Hepatocyte (in vitro differentiated cells): ENCODE results near the gene TMEM143. TPM values are rescaled to one million over a fixed set of nuclear protein-coding genes. Genes with fewer than 3 reads are reported as not detected.
"Not testable (repeated sequence)": the region's sequence is repeated elsewhere in the genome, so short reads cannot be mapped to it uniquely, and the experiment has no call there.

Experiments
- DNase-seq: peaks from one replicate; pipeline ENCODE4 v3.0.0-alpha.2; 2016; ENCODE audit warnings: low spot score
- H2AFZ ChIP-seq: fragments of 200-600 bp; sonication (generic); 2 replicates; pipeline ENCODE4 v1.6.0; 2016; ENCODE audit warnings: antibody characterized with exemption, mild to moderate bottlenecking
- H3K27ac ChIP-seq: fragments of 200-600 bp; sonication (generic); 2 replicates; pipeline ENCODE4 v1.5.1; 2016; ENCODE audit warnings: mild to moderate bottlenecking
- H3K27me3 ChIP-seq: fragments of 200-600 bp; sonication (generic); 2 replicates; pipeline ENCODE4 v1.6.1; 2016
- H3K36me3 ChIP-seq: fragments of 200-600 bp; sonication (generic); replicated peaks from 2 replicates; pipeline ENCODE4 v1.5.1; 2016; ENCODE audit warnings: low read depth; ENCODE audit not compliant: insufficient read depth
- H3K4me1 ChIP-seq: fragments of 200-600 bp; sonication (generic); 2 replicates; pipeline ENCODE4 v1.5.1; 2016; ENCODE audit warnings: mild to moderate bottlenecking, moderate library complexity; ENCODE audit not compliant: insufficient read depth
- H3K4me2 ChIP-seq: fragments of 200-600 bp; sonication (generic); 2 replicates; pipeline ENCODE4 v1.6.0; 2016
- H3K4me3 ChIP-seq: fragments of 200-600 bp; sonication (generic); 2 replicates; pipeline ENCODE4 v1.5.1; 2016; ENCODE audit warnings: mild to moderate bottlenecking
- H3K79me2 ChIP-seq: fragments of 200-600 bp; sonication (generic); 2 replicates; pipeline ENCODE4 v1.6.0; 2017; ENCODE audit warnings: mild to moderate bottlenecking
- H3K9me2 ChIP-seq: fragments of 200-600 bp; sonication (generic); replicated peaks from 2 replicates; pipeline ENCODE4 v1.6.0; 2017; ENCODE audit warnings: mild to moderate bottlenecking; ENCODE audit not compliant: insufficient read depth
- H3K9me3 ChIP-seq: fragments of 200-600 bp; sonication (generic); 2 replicates; pipeline ENCODE4 v1.5.1; 2016; ENCODE audit warnings: low read depth, mild to moderate bottlenecking
- H4K20me1 ChIP-seq: fragments of 200-600 bp; sonication (generic); 2 replicates; pipeline ENCODE4 v1.6.0; 2016; ENCODE audit warnings: mild to moderate bottlenecking; ENCODE audit not compliant: insufficient read depth, poor library complexity, severe bottlenecking
- CTCF ChIP-seq: fragments of 200-600 bp; sonication (generic); IDR thresholded peaks from 2 replicates; pipeline ENCODE4 v1.5.1; 2016; ENCODE audit warnings: antibody characterized with exemption, mild to moderate bottlenecking; ENCODE audit not compliant: poor library complexity
- EZH2 ChIP-seq: fragments of 200-600 bp; sonication (generic); IDR thresholded peaks from 2 replicates; pipeline ENCODE4 v1.6.1; 2016; ENCODE audit warnings: antibody characterized with exemption, mild to moderate bottlenecking, borderline replicate concordance
- EZH2phosphoT487 ChIP-seq: fragments of 200-600 bp; sonication (generic); IDR thresholded peaks from one replicate; pipeline ENCODE4 v1.6.1; 2018; ENCODE audit warnings: antibody characterized with exemption, mild to moderate bottlenecking, low read depth, moderate library complexity; ENCODE audit not compliant: unreplicated experiment, severe bottlenecking
- WGBS: methylation state at CpG from one replicate; pipeline ENCODE4 v1.1.6; 2016; ENCODE audit warnings: low lambda C conversion rate; ENCODE audit errors: missing lambda C conversion rate; 5-methylcytosine and 5-hydroxymethylcytosine counted together
- polyA plus RNA-seq: library from polyadenylated mRNA; unstranded; fragments of >200 nt; fragmentation: Nextera tagmentation; extraction: Ambion mirVana; gene quantifications from 2 replicates; pipeline ENCODE4 v1.2.1, GENCODE V29; 2016
- total RNA-seq: library from RNA; depleted of rRNA; stranded (reverse); fragments of >200 nt; gene quantifications from 2 replicates; pipeline ENCODE4 v1.2.3, GENCODE V29; 2014

TMEM143 gene
- total and polyA plus RNA-seq, 2 experiments from 2014 or later, result 5.9 to 11.2 TPM

DNA sequence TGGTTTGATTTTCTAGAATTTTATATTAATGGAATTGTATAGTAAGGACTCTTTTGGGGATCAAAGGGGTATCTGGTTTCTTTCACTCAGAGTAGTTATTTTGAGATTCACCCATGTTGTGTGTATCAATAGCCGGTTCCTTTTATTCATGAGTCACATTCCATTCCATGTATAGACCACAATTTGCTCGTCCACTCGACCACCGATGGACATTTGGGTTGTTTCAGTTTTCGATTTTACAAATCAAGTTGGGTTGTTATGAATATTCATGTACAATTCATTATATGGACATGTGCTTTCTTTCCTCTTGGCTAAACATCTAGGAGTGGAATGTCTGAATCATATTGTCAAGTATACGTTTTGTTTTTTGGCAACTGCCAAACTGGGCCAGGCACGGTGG, 48.0 kb downstream of the TMEM143 start:
- Histone ChIP-seq H3K36me3 (no peaks in the 10 kb centered on the region), H2AFZ (no peak overlapping the region), H3K4me1 (peaks cover 13% of the 10 kb centered on the region), H4K20me1 (no peaks in the 10 kb centered on the region), H3K9me2 (no peaks in the 10 kb centered on the region), H3K4me3 (no peak overlapping the region), H3K27me3 (no peaks in the 10 kb centered on the region), H3K79me2 (no peaks in the 10 kb centered on the region), H3K4me2 (no peak overlapping the region), H3K9me3 (no peaks in the 10 kb centered on the region), H3K27ac (no peak overlapping the region)
- WGBS, result 90% methylated on average over 7 of the region's 7 CpGs
- TF ChIP-seq EZH2phosphoT487 (no peak), EZH2 (no peak), CTCF (no peak)
- DNase-seq, result no peak

DNA sequence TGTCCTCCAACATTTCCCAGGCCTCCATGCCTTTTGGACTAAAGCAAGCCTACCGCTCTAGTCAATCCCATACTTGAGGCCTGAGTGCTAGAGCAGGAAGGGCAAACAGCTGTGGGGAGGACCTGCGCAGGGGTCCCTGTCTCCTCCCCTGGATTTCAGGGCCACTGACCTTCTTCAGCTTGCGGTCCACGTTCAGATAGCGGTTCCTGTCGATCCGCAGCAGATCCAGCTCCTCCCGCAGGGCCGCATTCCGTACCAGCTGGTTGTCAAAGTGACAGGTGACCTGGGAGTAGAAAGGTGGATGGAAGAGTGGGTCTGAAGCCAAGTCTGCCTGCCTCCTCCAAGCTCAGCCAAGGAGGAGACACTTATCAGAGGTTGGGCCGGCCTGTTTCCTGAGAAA, 52.4 kb downstream of the TMEM143 start:
- DNase-seq, result no peak
- no peaks in the 10 kb centered on the region for H3K27me3 ChIP-seq
- no peaks in the 10 kb centered on the region for H3K9me2 ChIP-seq
- no peaks in the 10 kb centered on the region for H3K79me2 ChIP-seq
- H3K36me3 ChIP-seq, result no peaks in the 10 kb centered on the region
- H3K27ac ChIP-seq, result no peak overlapping the region
- 95% methylated on average over 11 of the region's 11 CpGs for WGBS
- H3K4me1 ChIP-seq, result peaks cover 9% of the 10 kb centered on the region
- H3K9me3 ChIP-seq, result no peaks in the 10 kb centered on the region
- no peak overlapping the region for H3K4me3 ChIP-seq
- H2AFZ ChIP-seq, result no peak overlapping the region
- no peak overlapping the region for H3K4me2 ChIP-seq
- no peaks in the 10 kb centered on the region for H4K20me1 ChIP-seq
- no peak for TF ChIP-seq CTCF
- TF ChIP-seq EZH2, result no peak
- no peak for TF ChIP-seq EZH2phosphoT487

DNA sequence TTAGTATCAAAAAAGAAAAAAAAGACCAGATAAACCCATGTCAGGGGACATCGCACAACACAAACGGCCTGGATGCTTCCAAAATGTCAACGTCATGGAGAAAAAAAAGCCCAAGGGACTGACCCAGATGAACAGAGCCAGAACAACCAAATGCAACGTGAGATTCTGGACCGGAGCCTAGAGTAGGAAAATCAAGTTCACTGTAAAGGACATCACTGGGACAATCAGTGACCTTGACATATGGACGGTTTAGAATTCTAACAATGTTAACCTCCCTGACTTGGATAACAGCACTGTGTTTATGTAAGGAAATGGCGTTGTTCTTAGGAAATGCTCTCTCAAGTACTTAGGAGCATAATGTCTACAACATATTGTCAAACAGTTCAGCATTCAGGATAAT, 53.5 kb downstream of the TMEM143 start:
- no peak overlapping the region for H2AFZ ChIP-seq
- H3K4me1 ChIP-seq, result peaks cover 9% of the 10 kb centered on the region
- no peaks in the 10 kb centered on the region for H3K36me3 ChIP-seq
- no peaks in the 10 kb centered on the region for H3K27me3 ChIP-seq
- TF ChIP-seq EZH2, result no peak
- no peak for TF ChIP-seq EZH2phosphoT487
- TF ChIP-seq CTCF, result no peak
- DNase-seq, result no peak
- no peak overlapping the region for H3K4me3 ChIP-seq
- H3K4me2 ChIP-seq, result no peak overlapping the region
- no peaks in the 10 kb centered on the region for H3K9me2 ChIP-seq
- no peak overlapping the region for H3K27ac ChIP-seq
- H3K79me2 ChIP-seq, result no peaks in the 10 kb centered on the region
- 82% methylated on average over 7 of the region's 7 CpGs for WGBS
- H4K20me1 ChIP-seq, result no peaks in the 10 kb centered on the region
- no peaks in the 10 kb centered on the region for H3K9me3 ChIP-seq

DNA sequence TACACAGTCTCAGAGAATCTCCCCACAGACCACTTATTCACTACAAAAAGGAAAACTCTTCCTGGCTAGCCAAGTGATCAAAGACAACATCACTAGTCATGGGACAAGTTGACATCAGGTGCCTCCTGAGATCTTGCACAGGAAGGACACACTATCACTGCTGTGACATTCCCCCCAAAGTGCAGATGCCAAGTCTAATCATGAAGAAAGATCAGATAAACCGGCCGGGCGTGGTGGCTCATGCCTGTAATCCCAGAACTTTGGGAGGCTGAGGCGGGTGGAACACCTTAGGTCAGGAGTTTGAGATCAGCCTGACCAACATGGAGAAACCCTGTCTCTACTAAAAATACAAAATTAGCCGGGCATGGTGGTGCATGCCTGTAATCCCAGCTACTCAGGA, 54.0 kb downstream of the TMEM143 start:
- H3K4me2 ChIP-seq, result not testable (repeated sequence)

More for the DNA sequence above, 54.0 kb downstream of the TMEM143 start:
- not testable (repeated sequence) for H3K9me2 ChIP-seq, H3K4me3 ChIP-seq, H3K79me2 ChIP-seq, H2AFZ ChIP-seq, H3K27me3 ChIP-seq, DNase-seq, H3K27ac ChIP-seq, H4K20me1 ChIP-seq, H3K9me3 ChIP-seq, H3K36me3 ChIP-seq, H3K4me1 ChIP-seq
- 83% methylated on average over 5 of the region's 5 CpGs for WGBS
